Ovary (tissue), 3 donors: ENCODE data around the gene C1orf141.

Experiments used
- CTCF ChIP-seq, 3 donors: fragments of 450-650 bp in 2 of 3; fragments of 200-600 bp in 1 of 3; IDR thresholded peaks; one replicate each; pipeline versions ENCODE4 v1.5.1 to v1.8.0; 2016 to 2022; ENCODE audit warnings: antibody characterized with exemption in 3 of 3, mild to moderate bottlenecking in 1 of 3
- POLR2A ChIP-seq: fragments of 450-650 bp; IDR thresholded peaks from one replicate; pipeline ENCODE4 v1.6.1; 2017; ENCODE audit warnings: antibody characterized with exemption, mild to moderate bottlenecking, moderate library complexity
- donor health status: DM: no; HTN: no; CAD: no.

GRCh38 chr1:67043366-67043765 is 91.4 kb downstream of the C1orf141 start:
- no peak for TF ChIP-seq CTCF (IDR thresholded peaks at IDR 0.05)
- TF ChIP-seq POLR2A = no peak
